ENCODE measurements around the gene TCF25.
"Not testable (repeated sequence)": the region's sequence is repeated elsewhere in the genome, so short reads cannot be mapped to it uniquely, and the experiment has no call there.

The TCF25 gene, protein sequence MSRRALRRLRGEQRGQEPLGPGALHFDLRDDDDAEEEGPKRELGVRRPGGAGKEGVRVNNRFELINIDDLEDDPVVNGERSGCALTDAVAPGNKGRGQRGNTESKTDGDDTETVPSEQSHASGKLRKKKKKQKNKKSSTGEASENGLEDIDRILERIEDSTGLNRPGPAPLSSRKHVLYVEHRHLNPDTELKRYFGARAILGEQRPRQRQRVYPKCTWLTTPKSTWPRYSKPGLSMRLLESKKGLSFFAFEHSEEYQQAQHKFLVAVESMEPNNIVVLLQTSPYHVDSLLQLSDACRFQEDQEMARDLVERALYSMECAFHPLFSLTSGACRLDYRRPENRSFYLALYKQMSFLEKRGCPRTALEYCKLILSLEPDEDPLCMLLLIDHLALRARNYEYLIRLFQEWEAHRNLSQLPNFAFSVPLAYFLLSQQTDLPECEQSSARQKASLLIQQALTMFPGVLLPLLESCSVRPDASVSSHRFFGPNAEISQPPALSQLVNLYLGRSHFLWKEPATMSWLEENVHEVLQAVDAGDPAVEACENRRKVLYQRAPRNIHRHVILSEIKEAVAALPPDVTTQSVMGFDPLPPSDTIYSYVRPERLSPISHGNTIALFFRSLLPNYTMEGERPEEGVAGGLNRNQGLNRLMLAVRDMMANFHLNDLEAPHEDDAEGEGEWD

DNA sequence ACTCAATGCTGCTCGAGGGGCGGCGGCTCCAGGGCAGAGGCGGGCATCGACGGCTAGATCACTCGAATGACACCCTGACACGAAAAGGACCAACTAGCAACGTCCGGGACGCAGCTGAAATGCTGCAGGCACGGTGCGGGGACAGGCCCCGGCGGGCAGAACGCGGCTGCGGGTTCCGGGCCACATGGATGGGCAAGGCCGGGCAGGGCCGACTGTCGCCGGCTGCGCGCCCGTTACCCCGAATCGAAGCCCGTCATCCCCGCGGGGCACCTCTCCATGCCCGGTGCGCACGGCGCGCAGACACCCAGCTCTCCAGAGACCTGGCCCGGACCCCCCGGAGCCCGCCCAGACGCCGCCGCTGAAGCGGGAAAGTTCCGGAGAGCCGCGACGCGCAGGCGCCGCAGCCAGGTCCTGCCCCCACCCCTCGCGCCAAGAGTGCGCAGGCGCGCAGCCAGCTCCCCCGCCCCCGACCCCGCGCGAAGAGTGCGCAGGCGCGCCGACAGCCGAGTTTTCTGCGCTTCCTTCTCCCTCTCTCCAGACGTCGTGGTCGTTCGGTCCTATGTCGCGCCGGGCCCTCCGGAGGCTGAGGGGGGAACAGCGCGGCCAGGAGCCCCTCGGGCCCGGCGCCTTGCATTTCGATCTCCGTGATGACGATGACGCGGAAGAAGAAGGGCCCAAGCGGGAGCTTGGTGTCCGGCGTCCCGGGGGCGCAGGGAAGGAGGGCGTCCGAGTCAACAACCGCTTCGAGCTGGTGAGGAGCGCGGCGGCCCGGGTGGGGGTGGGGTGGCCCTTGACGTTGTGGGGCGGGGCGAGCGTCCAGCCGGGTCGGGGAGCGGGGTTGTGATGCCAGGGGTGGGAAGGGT, at the start of gene TCF25:
TSS of gene TCF25 (plus strand) at position 484 of the 863 bp plus-strand sequence. CDS start at position 560, 76 bp downstream.
- peak within 1 kb of the TSS; percentile 76 for H2AFZ ChIP-seq (ENCODE audit: low read depth, low read length, severe bottlenecking)
- H3F3A ChIP-seq (ENCODE audit: insufficient read depth): 0 out of 2 replicates have a peak, but pooled peaks cover 9% of the 10 kb centered on the region
- H3K9me3 ChIP-seq (ENCODE audit: insufficient read depth, low read length): no peaks in the 10 kb centered on the region
- H3K79me2 ChIP-seq (ENCODE audit: insufficient read depth, low read length): peaks cover 39% of the 10 kb centered on the region
- no peaks in the 10 kb centered on the region for H3K9me2 ChIP-seq (replicated peaks; ENCODE audit: insufficient read depth, low read length)
- peaks cover 17% of the 10 kb centered on the region for H3K36me3 ChIP-seq (ENCODE audit: low read length)
- H4K20me1 ChIP-seq (ENCODE audit: low read depth, low read length): peaks cover 15% of the 10 kb centered on the region
- TF ChIP-seq EZH2phosphoT487 (conservative IDR thresholded peaks at IDR 0.05; ENCODE audit: low read length): no peak
- TF ChIP-seq, protein P1, sequence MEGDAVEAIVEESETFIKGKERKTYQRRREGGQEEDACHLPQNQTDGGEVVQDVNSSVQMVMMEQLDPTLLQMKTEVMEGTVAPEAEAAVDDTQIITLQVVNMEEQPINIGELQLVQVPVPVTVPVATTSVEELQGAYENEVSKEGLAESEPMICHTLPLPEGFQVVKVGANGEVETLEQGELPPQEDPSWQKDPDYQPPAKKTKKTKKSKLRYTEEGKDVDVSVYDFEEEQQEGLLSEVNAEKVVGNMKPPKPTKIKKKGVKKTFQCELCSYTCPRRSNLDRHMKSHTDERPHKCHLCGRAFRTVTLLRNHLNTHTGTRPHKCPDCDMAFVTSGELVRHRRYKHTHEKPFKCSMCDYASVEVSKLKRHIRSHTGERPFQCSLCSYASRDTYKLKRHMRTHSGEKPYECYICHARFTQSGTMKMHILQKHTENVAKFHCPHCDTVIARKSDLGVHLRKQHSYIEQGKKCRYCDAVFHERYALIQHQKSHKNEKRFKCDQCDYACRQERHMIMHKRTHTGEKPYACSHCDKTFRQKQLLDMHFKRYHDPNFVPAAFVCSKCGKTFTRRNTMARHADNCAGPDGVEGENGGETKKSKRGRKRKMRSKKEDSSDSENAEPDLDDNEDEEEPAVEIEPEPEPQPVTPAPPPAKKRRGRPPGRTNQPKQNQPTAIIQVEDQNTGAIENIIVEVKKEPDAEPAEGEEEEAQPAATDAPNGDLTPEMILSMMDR (IDR thresholded peaks at IDR 0.05; ENCODE audit: insufficient read depth, low read length, poor library complexity, severe bottlenecking): no peak
- peak within 1 kb of the TSS; percentile 83 for H3K4me2 ChIP-seq (ENCODE audit: low read depth, low read length, poor library complexity, severe bottlenecking)
- peak within 1 kb of the TSS; percentile 92 for H3K27ac ChIP-seq (ENCODE audit: low read depth, low read length)
- peak within 1 kb of the TSS; percentile 95 for H3K9ac ChIP-seq (ENCODE audit: low read length)
- no peaks in the 10 kb centered on the region for H3K27me3 ChIP-seq (ENCODE audit: low read length)
- peak within 1 kb of the TSS; percentile 88 for H3K4me3 ChIP-seq (ENCODE audit: insufficient read depth, low read length, poor library complexity, severe bottlenecking)

DNA sequence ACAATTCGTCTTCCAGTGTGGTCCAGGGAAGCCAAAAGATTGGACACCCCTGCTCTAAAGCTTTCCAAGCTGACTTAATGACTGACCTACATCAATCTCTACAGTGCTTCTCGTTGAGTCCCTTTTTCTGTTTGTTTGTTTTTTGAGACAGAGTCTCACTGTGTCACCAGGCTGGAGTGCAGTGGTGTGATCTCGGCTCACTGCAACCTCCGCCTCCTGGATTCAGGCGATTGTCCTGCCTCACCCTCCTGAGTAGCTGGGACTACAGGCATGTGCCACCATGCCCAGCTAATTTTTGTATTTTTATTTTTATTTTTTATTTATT, 49.6 kb upstream of the TCF25 start:
- H3K9me3 ChIP-seq (ENCODE audit: insufficient read depth, low read length); H3K27ac ChIP-seq (ENCODE audit: low read depth, low read length); H3K9me2 ChIP-seq (replicated peaks; ENCODE audit: insufficient read depth, low read length); H3K4me3 ChIP-seq (ENCODE audit: insufficient read depth, low read length, poor library complexity, severe bottlenecking); H3K9ac ChIP-seq (ENCODE audit: low read length); H3K27me3 ChIP-seq (ENCODE audit: low read length); H4K20me1 ChIP-seq (ENCODE audit: low read depth, low read length); H3K79me2 ChIP-seq (ENCODE audit: insufficient read depth, low read length); H3K4me2 ChIP-seq (ENCODE audit: low read depth, low read length, poor library complexity, severe bottlenecking); H3F3A ChIP-seq (ENCODE audit: insufficient read depth); H2AFZ ChIP-seq (ENCODE audit: low read depth, low read length, severe bottlenecking); H3K36me3 ChIP-seq (ENCODE audit: low read length): not testable (repeated sequence)

DNA sequence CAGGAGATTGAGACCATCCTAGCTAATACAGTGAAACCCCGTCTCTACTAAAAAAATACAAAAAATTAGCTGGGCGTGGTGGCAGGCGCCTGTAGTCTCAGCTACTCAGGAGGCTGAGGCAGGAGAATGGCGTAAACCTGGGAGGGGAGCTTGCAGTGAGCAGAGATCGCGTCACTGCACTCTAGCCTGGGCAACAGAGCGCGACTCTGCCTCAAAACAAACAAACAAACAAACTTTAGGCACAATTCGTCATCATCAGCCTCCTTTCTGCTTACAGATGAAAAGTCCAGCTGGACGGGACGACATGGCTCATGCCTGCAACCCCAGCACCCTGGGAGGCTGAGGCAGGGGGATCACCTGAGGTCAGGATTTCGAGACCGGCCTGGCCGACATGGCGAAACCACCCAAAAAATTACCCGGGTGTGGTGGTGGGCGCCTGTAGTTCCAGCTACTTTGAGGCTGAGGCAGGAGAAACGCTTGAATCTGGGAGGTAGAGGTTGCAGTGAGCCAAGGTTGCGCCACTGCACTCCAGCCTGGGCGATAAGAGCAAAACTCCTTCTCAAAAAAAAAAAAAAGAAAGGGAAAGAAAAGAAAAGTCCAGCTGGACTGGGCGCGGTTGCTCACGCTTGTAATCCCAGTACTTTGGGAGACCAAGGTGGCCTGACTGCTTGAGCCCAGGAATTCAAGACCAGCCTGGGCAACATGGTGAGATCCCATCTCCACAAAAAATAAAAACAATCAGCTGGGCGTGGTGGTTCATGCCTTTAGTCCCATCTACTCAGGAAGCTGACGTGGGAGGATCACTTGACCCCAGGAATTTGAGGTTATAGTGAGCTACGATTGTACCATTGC, 46.6 kb upstream of the TCF25 start:
- Histone ChIP-seq H3K4me3 (ENCODE audit: insufficient read depth, low read length, poor library complexity, severe bottlenecking) (no peak overlapping the region), H3K9ac (ENCODE audit: low read length) (no peak overlapping the region), H3K4me2 (ENCODE audit: low read depth, low read length, poor library complexity, severe bottlenecking) (no peak overlapping the region)

More for the DNA sequence above, 46.6 kb upstream of the TCF25 start:
- H4K20me1 ChIP-seq (ENCODE audit: low read depth, low read length): no peaks in the 10 kb centered on the region
- no peak overlapping the region for H2AFZ ChIP-seq (ENCODE audit: low read depth, low read length, severe bottlenecking)
- no peaks in the 10 kb centered on the region for H3F3A ChIP-seq (ENCODE audit: insufficient read depth)
- H3K27me3 ChIP-seq (ENCODE audit: low read length): no peaks in the 10 kb centered on the region
- TF ChIP-seq, protein P1 (IDR thresholded peaks at IDR 0.05; ENCODE audit: insufficient read depth, low read length, poor library complexity, severe bottlenecking): no peak
- TF ChIP-seq EZH2phosphoT487 (conservative IDR thresholded peaks at IDR 0.05; ENCODE audit: low read length): no peak
- no peak overlapping the region for H3K27ac ChIP-seq (ENCODE audit: low read depth, low read length)
- H3K9me3 ChIP-seq (ENCODE audit: insufficient read depth, low read length): no peaks in the 10 kb centered on the region
- no peaks in the 10 kb centered on the region for H3K36me3 ChIP-seq (ENCODE audit: low read length)
- H3K9me2 ChIP-seq (replicated peaks; ENCODE audit: insufficient read depth, low read length): no peaks in the 10 kb centered on the region
- H3K79me2 ChIP-seq (ENCODE audit: insufficient read depth, low read length): no peaks in the 10 kb centered on the region

Measured in SU-DHL-6 (cell line).